ENCODE data around the gene BANP.
"Not testable (repeated sequence)": the region's sequence is repeated elsewhere in the genome, so short reads cannot be mapped to it uniquely, and the experiment has no call there.

The BANP gene

DNA sequence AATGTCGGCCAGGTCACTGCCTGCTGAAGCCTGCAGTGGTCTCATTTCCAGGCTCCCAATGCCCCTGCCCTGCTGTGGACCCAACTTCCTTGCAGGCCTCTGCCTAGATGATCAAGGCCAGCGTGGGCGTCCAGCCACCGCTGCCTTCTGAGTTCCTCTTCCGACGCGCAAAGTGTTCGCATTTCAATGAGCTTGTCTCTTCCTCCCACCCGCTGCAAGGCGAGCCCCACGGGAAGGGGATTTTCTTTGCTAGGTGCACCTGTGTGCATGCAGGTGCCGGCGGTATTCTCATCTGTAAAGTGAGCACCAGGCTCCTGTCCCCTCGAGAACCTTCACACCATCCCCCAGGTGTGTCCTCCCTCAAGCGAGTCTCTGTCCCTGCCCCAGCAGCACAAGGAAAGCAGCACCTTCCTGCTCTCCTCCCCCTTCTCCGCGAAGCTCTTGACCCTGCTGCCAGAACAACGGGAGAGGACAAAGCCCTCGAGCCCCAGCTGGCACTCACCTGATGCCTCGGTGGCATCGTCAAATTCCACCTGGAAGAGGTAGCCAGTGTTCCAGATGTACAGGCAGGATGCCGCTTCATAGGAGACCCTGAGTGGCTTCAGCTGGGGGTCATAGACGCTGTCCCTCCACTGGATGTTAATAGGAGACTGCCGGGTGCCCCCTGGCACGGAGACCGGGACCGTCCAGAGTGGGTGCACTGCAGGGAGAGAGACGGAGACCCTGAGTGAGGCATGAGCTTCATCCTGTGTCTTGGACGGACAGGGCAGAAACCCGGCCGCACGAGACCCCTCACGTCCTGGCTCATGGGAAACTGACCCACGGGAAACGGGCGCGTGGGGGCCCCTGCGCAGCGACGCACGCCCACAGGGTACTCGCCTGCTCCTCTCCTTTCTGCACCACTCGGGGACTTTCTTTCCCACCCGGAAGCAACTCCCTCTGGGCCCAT lies 24.7 kb upstream of the BANP start:
- DNase-seq (ENCODE audit: low spot score) = no peak

GRCh38 chr16:87927195-87927562 lies 24.1 kb upstream of the BANP start:
- no peak for DNase-seq (ENCODE audit: low spot score)

DNA sequence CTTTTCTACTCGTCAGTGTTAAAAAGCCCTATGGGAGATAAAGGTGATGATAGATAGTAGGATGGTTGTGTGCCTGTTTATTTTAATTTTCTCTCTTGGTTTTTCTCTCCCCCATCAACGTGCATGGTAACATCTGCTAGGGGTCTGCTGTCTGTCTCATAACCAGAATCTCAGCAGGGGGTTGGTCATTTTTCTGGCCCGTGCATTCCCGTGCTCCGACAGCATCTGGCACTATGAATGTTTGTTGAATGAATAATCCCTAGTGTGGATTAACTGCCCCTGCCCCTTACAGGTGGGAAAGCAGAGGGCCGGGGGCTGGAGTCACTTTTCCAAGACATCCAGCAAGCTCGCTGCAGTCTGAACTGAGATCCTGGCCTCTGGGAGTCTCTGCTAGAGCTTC lies 21.2 kb upstream of the BANP start:
- DNase-seq (ENCODE audit: low spot score) = no peak

DNA sequence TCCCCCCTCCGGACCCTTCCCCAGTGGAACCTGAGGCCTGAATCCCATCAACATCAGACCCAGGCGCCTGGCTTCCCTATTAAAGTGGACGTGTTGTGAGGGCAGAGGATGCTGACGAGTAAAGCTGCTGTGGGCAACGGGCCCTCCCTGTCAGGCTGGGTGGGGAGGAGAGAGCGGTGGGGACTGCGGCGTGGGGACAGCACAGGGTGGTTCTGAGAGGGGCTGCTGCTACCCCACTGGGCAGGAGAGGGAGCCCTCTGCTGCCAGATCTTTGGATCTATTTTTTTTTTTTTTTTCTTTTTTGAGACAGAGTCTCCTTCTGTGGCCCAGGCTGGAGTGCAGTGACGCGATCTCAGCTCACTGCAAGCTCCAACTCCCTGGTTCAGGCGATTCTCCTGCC lies 20.8 kb upstream of the BANP start:
- DNase-seq (ENCODE audit: low spot score) = no peak

GRCh38 chr16:87931504-87931903 lies 19.7 kb upstream of the BANP start:
- no peak for DNase-seq (ENCODE audit: low spot score)

GRCh38 chr16:87932475-87933139 lies 18.6 kb upstream of the BANP start:
- not testable (repeated sequence) for DNase-seq (ENCODE audit: low spot score)

DNA sequence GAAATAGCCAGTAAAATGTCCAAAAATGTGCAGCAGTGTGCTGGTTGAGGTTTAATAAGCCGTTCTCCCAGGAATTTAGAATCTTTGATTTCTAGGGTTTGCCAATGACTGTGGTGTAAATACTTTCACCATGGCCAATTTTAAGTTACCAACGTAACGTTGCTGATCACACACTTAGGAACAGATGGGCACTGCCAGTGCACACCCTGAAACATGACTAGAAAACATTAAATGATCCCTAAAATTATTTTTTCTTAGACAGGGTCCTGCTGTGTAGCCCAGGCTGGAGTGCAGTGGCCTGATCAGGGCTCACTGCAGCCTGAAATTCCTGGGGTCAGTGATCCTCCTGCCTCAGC lies 18.1 kb upstream of the BANP start:
- no peak for DNase-seq (ENCODE audit: low spot score)

GRCh38 chr16:87934752-87935425 lies 16.3 kb upstream of the BANP start:
- DNase-seq (ENCODE audit: low spot score) = not testable (repeated sequence)

DNA sequence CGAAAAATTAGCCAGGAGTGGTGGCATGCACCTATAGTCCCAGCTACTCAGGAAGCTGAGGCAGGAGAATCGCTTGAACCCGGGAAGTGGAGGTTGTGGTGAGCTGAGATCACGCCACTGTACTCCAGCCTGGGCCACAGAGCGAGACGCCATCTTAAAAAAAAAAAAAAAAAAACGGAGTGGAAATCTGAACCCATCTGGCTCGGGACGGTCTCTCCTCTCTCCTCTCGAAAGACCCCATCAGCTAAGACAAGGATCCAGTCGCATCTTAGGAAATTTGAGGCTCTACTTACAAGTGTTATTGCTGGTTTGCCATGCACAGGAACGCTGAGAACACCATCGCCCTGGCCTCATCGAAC lies 15.2 kb upstream of the BANP start:
- not testable (repeated sequence) for DNase-seq (ENCODE audit: low spot score)

- DNase-seq (ENCODE audit: low spot score) = no peak
Measured at GRCh38 chr16:87936375-87937230, 14.6 kb upstream of the BANP start, which contains the start of gene CA5A. TSS of gene CA5A (minus strand) at chr16:87936529. CDS start at chr16:87936450, 79 bp downstream.

DNA sequence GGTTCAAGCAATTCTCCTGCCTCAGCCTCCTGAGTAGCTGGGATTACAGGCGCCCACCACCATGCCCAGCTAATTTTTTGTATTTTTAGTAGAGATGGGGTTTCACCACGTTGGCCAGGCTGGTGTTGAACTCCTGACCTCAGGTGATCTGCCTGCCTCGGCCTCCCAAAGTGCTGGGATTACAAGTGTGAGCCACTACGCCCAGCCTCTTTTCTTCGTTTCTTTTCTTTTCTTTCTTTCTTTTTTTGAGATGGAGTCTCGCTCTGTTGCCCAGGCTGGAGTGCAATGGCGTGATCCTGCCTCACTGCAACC lies 14.0 kb upstream of the BANP start:
- not testable (repeated sequence) for DNase-seq (ENCODE audit: low spot score)

- no peak for DNase-seq (ENCODE audit: low spot score)
Measured at GRCh38 chr16:87938412-87938949, 12.8 kb upstream of the BANP start.

DNA sequence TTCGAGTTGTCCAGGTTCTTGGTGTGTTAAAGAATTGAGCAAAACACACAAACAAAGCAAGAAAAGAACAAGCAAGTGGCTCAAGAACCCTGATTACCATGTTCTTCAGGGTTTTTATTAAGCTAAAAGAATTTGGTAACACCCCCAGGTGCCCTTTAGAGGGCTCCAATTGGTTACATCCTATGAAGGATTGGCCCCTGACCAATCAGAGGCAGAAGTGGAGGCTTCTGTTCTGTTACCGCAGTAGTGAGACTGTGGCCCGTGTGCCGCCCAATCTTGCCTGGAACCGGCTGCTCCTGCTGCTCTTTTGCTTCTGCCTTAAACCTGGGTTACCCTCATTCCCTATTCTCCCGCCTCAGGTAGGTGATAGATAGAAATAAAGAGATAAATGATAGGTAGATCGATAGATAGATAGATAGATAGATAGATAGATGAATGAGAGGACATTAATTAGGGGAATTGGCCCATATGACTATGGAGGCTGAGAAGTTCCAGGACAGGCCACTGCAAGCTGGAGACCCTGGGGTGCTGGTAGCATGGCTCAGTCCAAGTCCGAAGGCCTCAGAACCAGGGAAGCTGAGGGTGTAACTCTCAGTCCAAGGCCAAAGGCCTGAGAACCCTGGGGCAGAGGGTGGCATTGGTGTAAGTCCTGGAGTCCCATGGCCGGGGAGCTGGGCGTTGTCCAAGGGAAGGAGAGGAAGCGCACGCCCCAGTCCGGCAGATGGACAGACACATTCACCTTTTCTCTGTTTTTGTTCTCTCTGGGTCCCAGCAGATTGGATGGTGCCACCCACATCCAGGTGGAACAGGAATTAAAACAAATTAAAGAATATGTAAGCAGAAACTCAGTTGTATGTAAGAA lies 11.4 kb upstream of the BANP start:
- no peak for DNase-seq (ENCODE audit: low spot score)

GRCh38 chr16:87942680-87943079 lies 8.6 kb upstream of the BANP start:
- no peak for DNase-seq (ENCODE audit: low spot score)

- peak; percentile 92 for DNase-seq (ENCODE audit: low spot score)
Measured at GRCh38 chr16:87945351-87946042, 5.7 kb upstream of the BANP start.

DNA sequence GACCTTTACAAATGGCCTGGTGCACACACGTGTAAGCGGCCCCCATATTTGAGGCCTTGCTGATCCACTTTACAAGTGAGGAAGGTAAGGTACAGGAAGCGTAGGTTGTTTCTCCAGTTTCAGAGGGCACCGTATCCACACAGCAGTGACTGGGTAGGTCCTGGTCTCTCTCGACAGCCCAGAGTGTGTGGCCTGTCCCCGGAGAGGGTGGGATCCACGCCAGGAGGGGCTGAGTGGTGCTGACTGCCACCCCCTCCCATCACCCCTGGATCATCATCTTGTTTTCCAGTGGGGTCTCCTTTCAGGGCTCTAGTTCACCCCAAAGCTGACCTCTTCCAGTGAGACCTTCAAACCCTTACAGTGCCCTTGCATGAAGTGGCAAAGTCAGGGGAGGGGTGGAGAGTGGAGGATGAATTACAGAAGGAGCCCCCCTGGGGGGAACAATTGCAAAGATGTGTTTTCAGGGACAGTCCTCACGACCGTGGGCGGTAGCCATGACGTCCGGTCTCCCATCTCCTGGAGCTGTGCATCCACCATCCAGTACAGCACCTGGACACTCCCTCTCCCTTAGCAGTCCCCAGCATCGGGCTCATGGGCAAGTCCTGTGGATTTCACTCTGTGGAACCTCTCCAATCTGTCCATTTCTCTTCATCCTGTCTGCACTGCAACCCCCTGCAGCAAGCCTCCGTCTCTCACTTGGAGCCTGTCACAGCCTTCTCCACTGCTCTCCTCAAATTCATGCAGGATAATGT lies 4.5 kb upstream of the BANP start:
- DNase-seq (ENCODE audit: low spot score) = no peak

DNA sequence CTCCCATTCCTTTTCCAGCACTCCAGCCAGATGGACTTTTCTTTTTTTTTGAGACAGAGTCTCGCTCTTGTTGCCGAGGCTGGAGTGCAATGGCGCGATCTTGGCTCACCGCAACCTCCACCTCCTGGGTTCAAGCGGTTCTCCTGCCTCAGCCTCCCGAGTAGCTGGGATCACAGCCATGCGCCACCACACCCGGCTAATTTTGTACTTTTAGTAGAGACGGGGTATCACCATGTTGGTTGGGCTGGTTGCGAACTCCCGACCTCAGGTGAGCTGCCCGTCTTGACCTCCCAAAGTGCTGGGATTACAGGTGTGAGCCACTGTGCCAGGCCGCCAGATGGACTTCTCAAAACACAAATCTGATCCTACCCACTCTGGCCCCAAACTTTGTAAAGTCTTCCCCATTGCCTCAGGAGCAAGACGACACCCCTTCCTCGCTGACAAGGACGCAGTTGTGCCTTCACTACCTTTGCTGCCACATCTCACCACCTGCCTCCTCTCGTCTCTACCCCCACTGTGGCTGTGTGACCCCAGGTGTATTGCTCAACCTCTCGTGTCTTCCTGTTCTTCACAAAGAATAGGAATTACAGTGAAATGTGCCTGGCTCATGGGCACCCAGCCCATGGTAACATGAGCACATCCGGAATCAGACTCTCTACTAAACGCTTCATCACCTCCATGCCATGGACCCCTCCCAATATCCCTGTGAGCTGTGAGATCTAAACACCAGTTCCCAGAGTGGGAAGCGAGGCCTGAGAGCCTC lies 3.7 kb upstream of the BANP start:
- DNase-seq (ENCODE audit: low spot score) = no peak

DNA sequence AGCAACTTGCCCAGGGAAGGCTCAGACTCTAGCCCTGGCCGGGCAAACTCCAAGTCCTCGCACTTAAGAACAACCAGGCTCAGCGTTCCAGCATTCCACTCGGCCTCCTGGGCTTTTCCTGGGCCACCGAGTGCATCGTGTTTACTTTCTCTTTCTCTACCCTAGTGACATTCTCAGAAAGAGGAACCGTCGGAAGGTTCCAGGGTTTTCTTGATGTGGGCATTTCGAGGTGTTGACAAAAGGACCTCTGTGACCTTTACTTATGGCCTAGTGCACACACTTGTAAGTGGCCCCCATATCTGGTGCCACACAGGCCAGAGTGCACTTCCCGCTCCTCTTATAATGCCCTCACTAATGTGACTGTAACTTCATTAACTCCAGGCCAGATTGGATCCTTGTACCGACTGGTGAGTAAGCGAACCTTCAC lies 3.1 kb upstream of the BANP start:
- DNase-seq (ENCODE audit: low spot score) = no peak

DNA sequence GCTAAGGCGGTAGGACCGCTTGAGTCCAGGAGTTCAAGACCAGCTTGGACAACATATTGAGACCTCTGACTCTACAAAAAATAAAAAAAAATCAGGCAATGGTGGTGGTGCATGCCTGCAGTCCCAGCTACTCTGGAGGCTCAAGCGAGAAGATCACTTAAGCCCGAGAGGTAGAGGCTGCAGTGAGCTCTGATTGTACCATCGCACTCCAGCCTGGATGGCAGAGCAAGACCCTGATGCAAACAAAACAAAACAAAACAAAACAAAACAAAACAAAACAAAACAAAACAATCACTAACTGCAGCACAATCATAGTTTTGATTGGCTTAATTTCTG lies 2.5 kb upstream of the BANP start:
- no peak for DNase-seq (ENCODE audit: low spot score)
